Measurements from ENCODE around the gene MIER3. TPM values are rescaled to one million over a fixed set of nuclear protein-coding genes. Genes with fewer than 3 reads are reported as not detected.

MIER3 gene
- total and polyA plus RNA-seq, 9 of the 15 experiments (the other 6 are each of a cell fraction or from before 2014, with no cell fraction given) = 4.1 to 29.3 (median 13.0) TPM

GRCh38 chr5:56898213-56898612 is 53.7 kb downstream of the MIER3 start:
- intact Hi-C loops (cut with micrococcal nuclease) (no loop called here), in situ Hi-C loops (cut with MboI) (no loop called here)
- no peaks in the 10 kb centered on the region for H3K9me3 ChIP-seq (replicated peaks; ENCODE audit: control insufficient read depth, insufficient read depth, low read depth, low read length)
- no peaks in the 10 kb centered on the region for H4K20me1 ChIP-seq (replicated peaks; ENCODE audit: control insufficient read depth, insufficient read depth, low read length)
- no peaks in the 10 kb centered on the region for H3K27me3 ChIP-seq (ENCODE audit: control insufficient read depth in 2 of 2, insufficient read depth in 2 of 2, low read length in 2 of 2)
- BruUV-seq (replicated peaks) = no TSS peak
- H3K79me2 ChIP-seq (ENCODE audit: control insufficient read depth, insufficient read depth, low read length) = no peaks in the 10 kb centered on the region
- H3K4me2 ChIP-seq (ENCODE audit: insufficient read depth, low read length) = no peak overlapping the region
- FAIRE-seq (no peak), DNase-seq (ENCODE audit: extremely low read depth in 1 of 4, low spot score in 3 of 4) (no peak), ATAC-seq (no peak)
- ChIA-PET CTCF (ENCODE audit: low intra/inter-chr PET ratio) (no interaction called here), POLR2A (interaction anchor here (2.0 kb wide), 1 partner anchor 11 kb away, joined by 6 read pairs; the partner anchor contains the start of gene SETD9)
- H3K27ac ChIP-seq (ENCODE audit: extremely low read depth, low read depth, low read length) = no peak overlapping the region
- no peaks in the 10 kb centered on the region for H3K4me1 ChIP-seq (replicated peaks in 1 of 2; ENCODE audit: control insufficient read depth in 2 of 2, insufficient read depth in 2 of 2, low read length in 2 of 2)
- TF ChIP-seq JUN (IDR thresholded peaks at IDR 0.05; ENCODE audit: borderline replicate concordance, low read depth, low read length) (no peak), JUN (CRISPR knock-in tag; IDR thresholded peaks at IDR 0.05; ENCODE audit: borderline replicate concordance) (no peak), CBX3 (IDR thresholded peaks at IDR 0.05; ENCODE audit: borderline replicate concordance in 1 of 2, low read length in 2 of 2) (no peak), TBP (optimal IDR thresholded peaks at IDR 0.05; ENCODE audit: low read depth, low read length) (no peak), ELK3 (CRISPR knock-in tag; IDR thresholded peaks at IDR 0.05) (no peak), GTF2A2 (tag; IDR thresholded peaks at IDR 0.05) (no peak), MCM5 (IDR thresholded peaks at IDR 0.05; ENCODE audit: low read depth) (no peak), ZNF146 (CRISPR knock-in tag; IDR thresholded peaks at IDR 0.05; ENCODE audit: unreplicated experiment) (no peak), ZNF354B (CRISPR knock-in tag; IDR thresholded peaks at IDR 0.05) (no peak), EP300 (IDR thresholded peaks at IDR 0.05; ENCODE audit: low read length) (no peak)
- H2AFZ ChIP-seq (ENCODE audit: low read depth, low read length) = no peak overlapping the region
- WGBS (ENCODE audit: insufficient coverage, low coverage, missing lambda C conversion rate) = 84% methylated on average over 4 of the region's 4 CpGs
- no peak overlapping the region for H3K4me3 ChIP-seq
- no peaks in the 10 kb centered on the region for H3K9me1 ChIP-seq (ENCODE audit: control insufficient read depth, insufficient read depth, low read length)
- no peak overlapping the region for H3K9ac ChIP-seq (ENCODE audit: insufficient read depth in 1 of 2, low read depth in 2 of 2, low read length in 2 of 2)
- peaks cover 11% of the 10 kb centered on the region for H3K36me3 ChIP-seq (ENCODE audit: control insufficient read depth, insufficient read depth, low read length)
